K562 (cell line): Measurements from ENCODE around the gene DEFB114. TPM values are rescaled to one million over a fixed set of nuclear protein-coding genes. Genes with fewer than 3 reads are reported as not detected.
A peak's percentile ranks its signal among the peaks of the same experiment; 100 is the strongest.

Source experiments
- ATAC-seq: fragments of 200-7000 bp; cut with Tn5 transposase; 3 replicates; pipeline ENCODE4 v1.9.1; 2020; ENCODE audit warnings: moderate library complexity
- BruUV-seq: library from RNA; stranded (reverse); fragments of 400-500 nt; replicated peaks from 2 replicates; lab custom pipeline; 2021; lab: Mats Ljungman, UMichigan
- CTCF ChIA-PET: fragments of 300-600 bp; formaldehyde crosslinking; extraction: SDS; loops from one replicate; lab custom pipeline; 2021; ENCODE audit warnings: low intra/inter-chr PET ratio; lab: Yijun Ruan, JAX
- POLR2A ChIA-PET: fragments of 300-600, 350-650 bp; sonication (Branson Sonifier 250); formaldehyde crosslinking; extraction: SDS; loops from one replicate; lab custom pipeline; 2021; ENCODE audit warnings: antibody characterized with exemption, inconsistent platforms; lab: Yijun Ruan, JAX
- DNase-seq, 4 experiments: peaks; one replicate each; pipeline versions ENCODE4 v3.0.0 to v3.0.0-alpha.2; 2011 to 2018; ENCODE audit warnings: low spot score in 3 of 4, mixed read lengths in 3 of 4; ENCODE audit errors: extremely low read depth in 1 of 4
- FAIRE-seq: peaks from 2 replicates; lab custom pipeline; 2011; peaks lifted over from hg19 to GRCh38; lab: Jason Lieb, UNC
- H2AFZ ChIP-seq: 2 replicates; pipeline ENCODE4 v1.6.0; 2011; ENCODE audit warnings: low read depth, low read length, control low read depth, inconsistent platforms
- H3K27ac ChIP-seq: fragments of 200-600 bp; 3 replicates; pipeline ENCODE4 v1.8.0; 2011; ENCODE audit warnings: low read depth, mild to moderate bottlenecking, control low read depth, inconsistent platforms, low read length, moderate library complexity, mixed read lengths; ENCODE audit errors: extremely low read depth
- H3K27me3 ChIP-seq, 2 experiments: fragments of 300-600 bp in 1 of 2; 2 replicates in 1 of 2; 3 replicates in 1 of 2; pipeline versions ENCODE4 v1.6.0 to v1.8.0; 2011; ENCODE audit warnings: inconsistent platforms in 2 of 2, low read length in 2 of 2, mild to moderate bottlenecking in 1 of 2, mixed read lengths in 1 of 2, moderate library complexity in 1 of 2; ENCODE audit not compliant: control insufficient read depth in 2 of 2, insufficient read depth in 2 of 2
- H3K36me3 ChIP-seq: fragments of 300-600 bp; 3 replicates; pipeline ENCODE4 v1.8.0; 2011; ENCODE audit warnings: mild to moderate bottlenecking, low read length, inconsistent platforms; ENCODE audit not compliant: control insufficient read depth, insufficient read depth
- H3K4me1 ChIP-seq, 2 experiments: fragments of 200-600 bp in 1 of 2; replicated peaks in 1 of 2; 2 replicates in 1 of 2; 3 replicates in 1 of 2; pipeline versions ENCODE4 v1.5.1 to v1.8.0; 2011; ENCODE audit warnings: inconsistent platforms in 2 of 2, low read length in 2 of 2, mild to moderate bottlenecking in 1 of 2, mixed read lengths in 1 of 2, moderate library complexity in 1 of 2; ENCODE audit not compliant: control insufficient read depth in 2 of 2, insufficient read depth in 2 of 2
- H3K4me2 ChIP-seq: 2 replicates; pipeline ENCODE4 v1.6.1; 2011; ENCODE audit warnings: low read length, control low read depth, inconsistent platforms, mixed read lengths; ENCODE audit not compliant: insufficient read depth
- H3K4me3 ChIP-seq: fragments of 200-600 bp; sonication (generic), shearing (Covaris generic); 2 replicates; pipeline ENCODE4 v1.5.1; 2016; ENCODE audit warnings: control low read depth, inconsistent platforms
- H3K79me2 ChIP-seq: fragments of 200-600 bp; 3 replicates; pipeline ENCODE4 v1.8.0; 2011; ENCODE audit warnings: low read length, inconsistent platforms; ENCODE audit not compliant: control insufficient read depth, insufficient read depth
- H3K9ac ChIP-seq, 2 experiments: 2 replicates each; pipeline versions ENCODE4 v1.6.0 to v1.6.1; 2011; ENCODE audit warnings: low read depth in 2 of 2, low read length in 2 of 2, control low read depth in 1 of 2, inconsistent platforms in 1 of 2, mild to moderate bottlenecking in 1 of 2, mixed read lengths in 1 of 2; ENCODE audit not compliant: insufficient read depth in 1 of 2
- H3K9me1 ChIP-seq: one replicate; pipeline ENCODE4 v1.6.0; 2011; ENCODE audit warnings: inconsistent platforms, mild to moderate bottlenecking, low read length, moderate library complexity; ENCODE audit not compliant: control insufficient read depth, insufficient read depth
- H3K9me3 ChIP-seq: replicated peaks from 2 replicates; pipeline ENCODE4 v1.5.1; 2011; ENCODE audit warnings: low read depth, low read length, inconsistent platforms; ENCODE audit not compliant: control insufficient read depth, insufficient read depth
- H4K20me1 ChIP-seq: replicated peaks from 2 replicates; pipeline ENCODE4 v1.6.1; 2011; ENCODE audit warnings: low read length, inconsistent platforms, mixed read lengths; ENCODE audit not compliant: control insufficient read depth, insufficient read depth
- ATF3 ChIP-seq, 2 experiments: fragments of 450-650 bp in 1 of 2; sonication (generic) in 1 of 2; formaldehyde crosslinking in 1 of 2; IDR thresholded peaks in 1 of 2; conservative IDR thresholded peaks in 1 of 2; 2 replicates each; pipeline versions ENCODE4 v1.6.1 to v1.8.1; 2016 to 2023; ENCODE audit warnings: mild to moderate bottlenecking in 2 of 2, moderate library complexity in 2 of 2, inconsistent platforms in 1 of 2, missing genetic modification reagents in 1 of 2
- HMBOX1 ChIP-seq: sonication (generic); IDR thresholded peaks from 2 replicates; pipeline ENCODE4 v1.6.1; 2016
- JUND ChIP-seq, 2 experiments: IDR thresholded peaks; 2 replicates in 1 of 2; 3 replicates in 1 of 2; pipeline ENCODE4 v1.6.1; 2011; ENCODE audit warnings: borderline replicate concordance in 2 of 2, low read depth in 2 of 2, low read length in 2 of 2, improper control_type of control experiment in 1 of 2, missing biosample characterization in 1 of 2, missing genetic modification characterization in 1 of 2, missing genetic modification reagents in 1 of 2
- ZNF431 ChIP-seq: sonication (generic); formaldehyde crosslinking; IDR thresholded peaks from 2 replicates; pipeline ENCODE4 v1.8.0; 2022; ENCODE audit warnings: mild to moderate bottlenecking, missing genetic modification reagents
- WGBS: fragments of 100-300 bp; shearing (Covaris generic); methylation state at CpG from one replicate; pipeline ENCODE4 v1.1.6; 2016; ENCODE audit warnings: low coverage, mixed read lengths; ENCODE audit not compliant: insufficient coverage; ENCODE audit errors: missing lambda C conversion rate; 5-methylcytosine and 5-hydroxymethylcytosine counted together
- in situ Hi-C: fragments of 300-500 bp; cut with MboI; formaldehyde crosslinking; loops from 4 replicates; pipeline ENCODE4 v1.15.0; 2018; ENCODE audit warnings: inconsistent platforms, mixed read lengths
- intact Hi-C: fragments of 100-400 bp; cut with micrococcal nuclease; formaldehyde crosslinking; loops from 2 replicates; pipeline ENCODE4 v1.14.2; 2022
- polyA plus RNA-seq, 8 experiments: library from polyadenylated mRNA; depleted of rRNA in 4 of 8; stranded (reverse) in 5 of 8; unstranded in 3 of 8; fragments of >200 nt; fragmentation: Nextera tagmentation in 2 of 8; fragmentation: Illumina TruSeq in 1 of 8; extraction: Ambion mirVana in 2 of 8; extraction: Trizol in 1 of 8; gene quantifications; 2 replicates each; pipeline versions ENCODE4 v1.2.1 to v1.2.3, GENCODE V29; 2011 to 2014; ENCODE audit warnings: inconsistent platforms in 1 of 8, missing spikeins in 1 of 8
- total RNA-seq, 7 experiments: library from RNA; depleted of rRNA in 6 of 7; stranded (reverse); fragments of >200 nt in 6 of 7; fragmentation: Illumina TruSeq in 2 of 7; extraction: Trizol in 2 of 7; gene quantifications; 2 replicates each; pipeline versions ENCODE4 v1.2.1 to v1.2.3, GENCODE V29; 2011 to 2021; ENCODE audit warnings: low replicate concordance in 1 of 7

The DEFB114 gene
- total and polyA plus RNA-seq, 9 of the 15 experiments (the other 6 are each of a cell fraction or from before 2014, with no cell fraction given) = not detected

GRCh38 chr6:49949062-49949461 lies 14.9 kb downstream of the DEFB114 start:
- 2% methylated on average over 4 of the region's 4 CpGs for WGBS
- H4K20me1 ChIP-seq = no peaks in the 10 kb centered on the region
- peak overlapping the region; percentile 96 for H2AFZ ChIP-seq
- POLR2A ChIA-PET = interaction anchor here (1.0 to 2.7 kb wide), 5 partner anchors 8 to 43 kb away, joined by 3 to 13 read pairs (median 7); no protein-coding TSS in a partner anchor
- intact Hi-C loops = loop anchor here (1.0 to 5.0 kb wide), 2 partner anchors 9 to 312 kb away; partner anchors contain the start of gene RHAG
- in situ Hi-C loops = no loop called here
- H3K27me3 ChIP-seq = no peaks in the 10 kb centered on the region
- H3K9ac ChIP-seq = peak overlapping the region in 1 of 2 experiments; percentile 76; a peak in 2 of 4 replicates
- H3K9me1 ChIP-seq = no peaks in the 10 kb centered on the region
- H3K27ac ChIP-seq = peak overlapping the region; percentile 76
- peak overlapping the region; percentile 79 for H3K4me2 ChIP-seq
- H3K9me3 ChIP-seq = no peaks in the 10 kb centered on the region
- FAIRE-seq (no peak), DNase-seq (peak; percentile 15 to 45 (median 18)), ATAC-seq (peak; percentile 78)
- H3K36me3 ChIP-seq = no peaks in the 10 kb centered on the region
- CTCF ChIA-PET = no interaction called here
- H3K4me1 ChIP-seq = no peaks in the 10 kb centered on the region
- TF ChIP-seq ZNF431 (CRISPR knock-in tag) (no peak), ATF3 (IDR thresholded peaks at IDR 0.05) (peak; percentile 67), ATF3 (CRISPR knock-in tag; conservative IDR thresholded peaks at IDR 0.05) (no peak), JUND (IDR thresholded peaks at IDR 0.05; ENCODE audit: borderline replicate concordance, low read depth, low read length) (peak; percentile 36; the same call in 1 of the 2 replicates), JUND (tag; IDR thresholded peaks at IDR 0.05; ENCODE audit: borderline replicate concordance, low read depth, low read length) (peak; percentile 63; the same call in 1 of the 3 replicates), HMBOX1 (peak; percentile 78)
- H3K79me2 ChIP-seq = peaks cover 13% of the 10 kb centered on the region
- peak overlapping the region; percentile 43 for H3K4me3 ChIP-seq
- TSS peak; percentile 59 for BruUV-seq
